ENCODE measurements around the gene ENTHD1.

Gene ENTHD1

GRCh38 chr22:39745789-39746188, 147.8 kb downstream of the ENTHD1 start:
- no peak for TF ChIP-seq CTCF (conservative IDR thresholded peaks at IDR 0.05; ENCODE audit: low read depth, low read length)
- no peak overlapping the region for H3K4me2 ChIP-seq

GRCh38 chr22:39744353-39744752, 149.2 kb downstream of the ENTHD1 start:
- no peak overlapping the region for H3K9ac ChIP-seq
- H3K27ac ChIP-seq: no peak overlapping the region
- H3K4me2 ChIP-seq: no peak overlapping the region
- no peak overlapping the region for H3K4me3 ChIP-seq (IDR thresholded peaks at IDR 0.05; ENCODE audit: insufficient read depth, low read depth, low read length)
- H2AFZ ChIP-seq (ENCODE audit: low read depth): no peak overlapping the region
- TF ChIP-seq CTCF (conservative IDR thresholded peaks at IDR 0.05; ENCODE audit: low read depth, low read length): no peak
- peaks cover 4% of the 10 kb centered on the region for H3K4me1 ChIP-seq (ENCODE audit: low read depth, poor library complexity, severe bottlenecking)
- H3K36me3 ChIP-seq (ENCODE audit: insufficient read depth): no peaks in the 10 kb centered on the region
- H4K20me1 ChIP-seq (ENCODE audit: insufficient read depth): no peaks in the 10 kb centered on the region
- no peaks in the 10 kb centered on the region for H3K27me3 ChIP-seq (ENCODE audit: insufficient read depth, low read depth)
- no peaks in the 10 kb centered on the region for H3K79me2 ChIP-seq (ENCODE audit: insufficient read depth, low read depth)

More at GRCh38 chr22:39745789-39746188, 147.8 kb downstream of the ENTHD1 start:
- no peaks in the 10 kb centered on the region for H3K4me1 ChIP-seq (ENCODE audit: low read depth, poor library complexity, severe bottlenecking)
- no peak overlapping the region for H3K4me3 ChIP-seq (IDR thresholded peaks at IDR 0.05; ENCODE audit: insufficient read depth, low read depth, low read length)
- H3K79me2 ChIP-seq (ENCODE audit: insufficient read depth, low read depth): no peaks in the 10 kb centered on the region
- H3K27me3 ChIP-seq (ENCODE audit: insufficient read depth, low read depth): no peaks in the 10 kb centered on the region
- no peaks in the 10 kb centered on the region for H4K20me1 ChIP-seq (ENCODE audit: insufficient read depth)
- no peak overlapping the region for H3K9ac ChIP-seq
- no peak overlapping the region for H3K27ac ChIP-seq
- no peak overlapping the region for H2AFZ ChIP-seq (ENCODE audit: low read depth)
- H3K36me3 ChIP-seq (ENCODE audit: insufficient read depth): no peaks in the 10 kb centered on the region

GRCh38 chr22:39743935-39744334, 149.6 kb downstream of the ENTHD1 start:
- Histone ChIP-seq H3K79me2 (ENCODE audit: insufficient read depth, low read depth) (no peaks in the 10 kb centered on the region), H3K36me3 (ENCODE audit: insufficient read depth) (no peaks in the 10 kb centered on the region), H2AFZ (ENCODE audit: low read depth) (no peak overlapping the region), H3K27ac (no peak overlapping the region), H3K27me3 (ENCODE audit: insufficient read depth, low read depth) (no peaks in the 10 kb centered on the region), H3K9ac (no peak overlapping the region), H3K4me2 (no peak overlapping the region), H3K4me3 (IDR thresholded peaks at IDR 0.05; ENCODE audit: insufficient read depth, low read depth, low read length) (no peak overlapping the region), H4K20me1 (ENCODE audit: insufficient read depth) (no peaks in the 10 kb centered on the region), H3K4me1 (ENCODE audit: low read depth, poor library complexity, severe bottlenecking) (peaks cover 4% of the 10 kb centered on the region)
- TF ChIP-seq CTCF (conservative IDR thresholded peaks at IDR 0.05; ENCODE audit: low read depth, low read length): no peak

- TF ChIP-seq CTCF (conservative IDR thresholded peaks at IDR 0.05; ENCODE audit: low read depth, low read length): no peak
- Histone ChIP-seq H3K27ac (no peak overlapping the region), H3K36me3 (ENCODE audit: insufficient read depth) (no peaks in the 10 kb centered on the region), H3K4me3 (IDR thresholded peaks at IDR 0.05; ENCODE audit: insufficient read depth, low read depth, low read length) (no peak overlapping the region), H3K27me3 (ENCODE audit: insufficient read depth, low read depth) (no peaks in the 10 kb centered on the region), H2AFZ (ENCODE audit: low read depth) (no peak overlapping the region), H3K4me2 (no peak overlapping the region), H3K79me2 (ENCODE audit: insufficient read depth, low read depth) (no peaks in the 10 kb centered on the region), H3K4me1 (ENCODE audit: low read depth, poor library complexity, severe bottlenecking) (peaks cover 4% of the 10 kb centered on the region), H3K9ac (no peak overlapping the region), H4K20me1 (ENCODE audit: insufficient read depth) (no peaks in the 10 kb centered on the region)
These were observed 154.1 kb downstream of the ENTHD1 start for GRCh38 chr22:39739338-39740027.
